SK-N-SH (cell line): ENCODE data around the gene ZDHHC16.

Experiments
- CHD2 ChIP-seq: fragments of 150-350 bp; IDR thresholded peaks from 2 replicates; pipeline ENCODE4 v1.6.1; 2018; ENCODE audit warnings: low read length; ENCODE audit not compliant: partially characterized antibody
- CTCF ChIP-seq: fragments of 200-600 bp; sonication (generic); IDR thresholded peaks from 2 replicates; pipeline ENCODE4 v1.6.1; 2017; ENCODE audit warnings: antibody characterized with exemption, mild to moderate bottlenecking, moderate library complexity
- EP300 ChIP-seq, 2 experiments: IDR thresholded peaks; 2 replicates each; pipeline versions ENCODE4 v1.4.0 to v1.6.1; 2012; ENCODE audit warnings: borderline replicate concordance in 1 of 2, low read depth in 1 of 2, low read length in 1 of 2
- EZH2phosphoT487 ChIP-seq: fragments of 200-600 bp; sonication (generic); IDR thresholded peaks from 2 replicates; pipeline ENCODE4 v1.6.1; 2017; ENCODE audit warnings: low read depth, mixed run types, mild to moderate bottlenecking, antibody characterized with exemption, moderate library complexity, borderline replicate concordance
- NRF1 ChIP-seq: IDR thresholded peaks from 2 replicates; pipeline ENCODE4 v1.6.1; 2012; ENCODE audit warnings: low read depth, mild to moderate bottlenecking, low read length
- PBX3 ChIP-seq: IDR thresholded peaks from 2 replicates; pipeline ENCODE4; 2012
- POLR2AphosphoS5 ChIP-seq: IDR thresholded peaks from 2 replicates; pipeline ENCODE4 v1.6.1; 2012; ENCODE audit warnings: low read depth, low read length
- SIN3A ChIP-seq: IDR thresholded peaks from 2 replicates; pipeline ENCODE4 v1.6.1; 2012; ENCODE audit warnings: low read depth, mild to moderate bottlenecking, low read length, moderate library complexity, borderline replicate concordance
- SMC3 ChIP-seq: IDR thresholded peaks from 2 replicates; pipeline ENCODE4 v1.6.1; 2012; ENCODE audit warnings: low read depth, low read length, improper control_type of control experiment
- TAF1 ChIP-seq: IDR thresholded peaks from 2 replicates; pipeline ENCODE4 v1.6.1; 2012; ENCODE audit warnings: low read depth, mild to moderate bottlenecking, low read length, moderate library complexity, borderline replicate concordance
- USF1 ChIP-seq: IDR thresholded peaks from 2 replicates; pipeline ENCODE4 v1.4.0; 2012; ENCODE audit warnings: low read depth, borderline replicate concordance
- ZBTB33 ChIP-seq: IDR thresholded peaks from 2 replicates; pipeline ENCODE4 v1.4.0; 2012; ENCODE audit warnings: low read depth, borderline replicate concordance

GRCh38 chr10:97416565-97416964 lies 29.4 kb upstream of the ZDHHC16 start:
- no peak for TF ChIP-seq CTCF
- no peak for TF ChIP-seq EP300 (IDR thresholded peaks at IDR 0.05; ENCODE audit: borderline replicate concordance in 1 of 2, low read depth in 1 of 2, low read length in 1 of 2)
- no peak for TF ChIP-seq CHD2
- TF ChIP-seq ZBTB33, result no peak
- TF ChIP-seq SMC3, result no peak
- no peak for TF ChIP-seq PBX3
- TF ChIP-seq EZH2phosphoT487, result no peak
- TF ChIP-seq TAF1, result no peak
- no peak for TF ChIP-seq USF1
- no peak for TF ChIP-seq POLR2AphosphoS5
- TF ChIP-seq NRF1, result no peak
- TF ChIP-seq SIN3A, result no peak
